KOPT-K1 (cell line): ENCODE results near the gene NRDE2.
"Not testable (repeated sequence)": the region's sequence is repeated elsewhere in the genome, so short reads cannot be mapped to it uniquely, and the experiment has no call there.

Experiments used
- H3K27ac ChIP-seq: fragments of 200-600 bp; sonication (generic); 2 replicates; pipeline ENCODE4 v1.5.1; 2016; ENCODE audit warnings: antibody characterized with exemption, mild to moderate bottlenecking, low read depth, low read length; ENCODE audit not compliant: poor library complexity, severe bottlenecking
- H3K36me3 ChIP-seq: fragments of 200-600 bp; sonication (generic); 2 replicates; pipeline ENCODE4 v1.5.1; 2017; ENCODE audit warnings: antibody characterized with exemption, mild to moderate bottlenecking, low read length, moderate library complexity; ENCODE audit not compliant: insufficient read depth
- H3K9me3 ChIP-seq: fragments of 200-600 bp; sonication (generic); 2 replicates; pipeline ENCODE4 v1.5.1; 2017; ENCODE audit warnings: antibody characterized with exemption, low read length, mild to moderate bottlenecking; ENCODE audit not compliant: insufficient read depth, poor library complexity, severe bottlenecking

NRDE2 gene

GRCh38 chr14:90354551-90355298, 23.0 kb upstream of the NRDE2 start:
- Histone ChIP-seq H3K9me3 (no peaks in the 10 kb centered on the region), H3K36me3 (no peaks in the 10 kb centered on the region)

GRCh38 chr14:90349739-90350138, 18.0 kb upstream of the NRDE2 start:
- Histone ChIP-seq H3K9me3 (no peaks in the 10 kb centered on the region), H3K36me3 (no peaks in the 10 kb centered on the region), H3K27ac (no peak overlapping the region)

More at GRCh38 chr14:90354551-90355298, 23.0 kb upstream of the NRDE2 start:
- H3K27ac ChIP-seq: no peak overlapping the region

- H3K27ac ChIP-seq: no peak overlapping the region
- H3K36me3 ChIP-seq: no peaks in the 10 kb centered on the region
- no peaks in the 10 kb centered on the region for H3K9me3 ChIP-seq
These were observed 16.5 kb upstream of the NRDE2 start for GRCh38 chr14:90348270-90348669.

- H3K9me3 ChIP-seq: no peaks in the 10 kb centered on the region
- no peak overlapping the region for H3K27ac ChIP-seq
- H3K36me3 ChIP-seq: no peaks in the 10 kb centered on the region
These were observed 13.5 kb upstream of the NRDE2 start for GRCh38 chr14:90345239-90345557.

- H3K36me3 ChIP-seq: no peaks in the 10 kb centered on the region
- H3K27ac ChIP-seq: no peak overlapping the region
- no peaks in the 10 kb centered on the region for H3K9me3 ChIP-seq
These were observed 12.8 kb upstream of the NRDE2 start for GRCh38 chr14:90344331-90345238.

GRCh38 chr14:90342327-90342726, 10.6 kb upstream of the NRDE2 start:
- H3K27ac ChIP-seq: no peak overlapping the region
- H3K36me3 ChIP-seq: no peaks in the 10 kb centered on the region
- H3K9me3 ChIP-seq: no peaks in the 10 kb centered on the region

GRCh38 chr14:90341784-90342183, 10.0 kb upstream of the NRDE2 start:
- Histone ChIP-seq H3K36me3 (no peaks in the 10 kb centered on the region), H3K27ac (no peak overlapping the region), H3K9me3 (no peaks in the 10 kb centered on the region)

- not testable (repeated sequence) for H3K27ac ChIP-seq, H3K36me3 ChIP-seq, H3K9me3 ChIP-seq
These were observed 9.5 kb upstream of the NRDE2 start for GRCh38 chr14:90341232-90341631.

- Histone ChIP-seq H3K27ac (no peak overlapping the region), H3K9me3 (no peaks in the 10 kb centered on the region), H3K36me3 (no peaks in the 10 kb centered on the region)
These were observed 5.2 kb upstream of the NRDE2 start for GRCh38 chr14:90336985-90337384.

- Histone ChIP-seq H3K9me3 (no peaks in the 10 kb centered on the region), H3K36me3 (no peaks in the 10 kb centered on the region), H3K27ac (no peak overlapping the region)
These were observed 4.7 kb upstream of the NRDE2 start for GRCh38 chr14:90336401-90336800.

GRCh38 chr14:90332271-90332584, 487 bp upstream of the NRDE2 start:
- H3K27ac ChIP-seq: peak overlapping the region; percentile 88

GRCh38 chr14:90330203-90331196, 1.2 kb downstream of the NRDE2 start:
- Histone ChIP-seq H3K27ac (peak overlapping the region; percentile 88), H3K36me3 (no peaks in the 10 kb centered on the region), H3K9me3 (no peaks in the 10 kb centered on the region)

More at GRCh38 chr14:90332271-90332584, 487 bp upstream of the NRDE2 start:
- Histone ChIP-seq H3K9me3 (no peaks in the 10 kb centered on the region), H3K36me3 (no peaks in the 10 kb centered on the region)

GRCh38 chr14:90321891-90322290, 9.8 kb downstream of the NRDE2 start:
- no peak overlapping the region for H3K27ac ChIP-seq
- H3K36me3 ChIP-seq: peaks cover 34% of the 10 kb centered on the region
- H3K9me3 ChIP-seq: peaks cover 14% of the 10 kb centered on the region

GRCh38 chr14:90319634-90320541, 11.9 kb downstream of the NRDE2 start:
- Histone ChIP-seq H3K36me3 (peaks cover 54% of the 10 kb centered on the region), H3K9me3 (peaks cover 14% of the 10 kb centered on the region), H3K27ac (no peak overlapping the region)
